ENCODE measurements around the gene EVI5.

DNA sequence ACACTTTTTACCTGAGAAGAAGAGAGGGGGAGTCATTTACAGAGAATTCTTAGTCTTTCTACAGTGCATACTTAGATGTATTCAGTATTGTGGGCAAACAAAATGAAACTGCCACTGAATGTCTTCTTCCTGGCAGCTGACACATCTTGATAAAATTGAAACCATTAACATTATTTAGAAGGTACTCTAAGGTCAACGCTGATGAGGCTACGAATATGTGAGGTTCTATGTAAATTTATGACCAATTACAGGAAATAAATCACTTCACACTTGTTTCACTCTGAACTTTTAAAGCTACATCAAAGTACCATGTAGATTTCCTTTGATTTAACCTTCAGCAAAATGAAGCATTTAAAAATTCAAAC is 246.9 kb downstream of the EVI5 start:
- peak; percentile 87; the same call in 1 of the 2 replicates for TF ChIP-seq ZNF217 (IDR thresholded peaks at IDR 0.05)
- TF ChIP-seq, protein P1, sequence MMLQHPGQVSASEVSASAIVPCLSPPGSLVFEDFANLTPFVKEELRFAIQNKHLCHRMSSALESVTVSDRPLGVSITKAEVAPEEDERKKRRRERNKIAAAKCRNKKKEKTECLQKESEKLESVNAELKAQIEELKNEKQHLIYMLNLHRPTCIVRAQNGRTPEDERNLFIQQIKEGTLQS (IDR thresholded peaks at IDR 0.05; ENCODE audit: borderline replicate concordance, extremely low read depth, low read depth, low read length), result no peak
- TF ChIP-seq CTCF (IDR thresholded peaks at IDR 0.05 in 2 of 3, conservative IDR thresholded peaks at IDR 0.05 in 1 of 3; ENCODE audit: control insufficient read depth in 2 of 3, extremely low read depth in 1 of 3, insufficient read depth in 1 of 3, low read depth in 3 of 3, low read length in 3 of 3), result no peak
- TF ChIP-seq MYC (IDR thresholded peaks at IDR 0.05; ENCODE audit: insufficient read depth, insufficient read length, insufficient replicate concordance, low read length, severe bottlenecking), result no peak
- no peak for TF ChIP-seq CBX3 (IDR thresholded peaks at IDR 0.05; ENCODE audit: borderline replicate concordance, low read depth)
- TF ChIP-seq TCF7 (IDR thresholded peaks at IDR 0.05; ENCODE audit: borderline replicate concordance), result no peak; the same call in 1 of the 2 replicates
- TF ChIP-seq ZBED1 (IDR thresholded peaks at IDR 0.05; ENCODE audit: borderline replicate concordance), result no peak
- TF ChIP-seq, protein P2, sequence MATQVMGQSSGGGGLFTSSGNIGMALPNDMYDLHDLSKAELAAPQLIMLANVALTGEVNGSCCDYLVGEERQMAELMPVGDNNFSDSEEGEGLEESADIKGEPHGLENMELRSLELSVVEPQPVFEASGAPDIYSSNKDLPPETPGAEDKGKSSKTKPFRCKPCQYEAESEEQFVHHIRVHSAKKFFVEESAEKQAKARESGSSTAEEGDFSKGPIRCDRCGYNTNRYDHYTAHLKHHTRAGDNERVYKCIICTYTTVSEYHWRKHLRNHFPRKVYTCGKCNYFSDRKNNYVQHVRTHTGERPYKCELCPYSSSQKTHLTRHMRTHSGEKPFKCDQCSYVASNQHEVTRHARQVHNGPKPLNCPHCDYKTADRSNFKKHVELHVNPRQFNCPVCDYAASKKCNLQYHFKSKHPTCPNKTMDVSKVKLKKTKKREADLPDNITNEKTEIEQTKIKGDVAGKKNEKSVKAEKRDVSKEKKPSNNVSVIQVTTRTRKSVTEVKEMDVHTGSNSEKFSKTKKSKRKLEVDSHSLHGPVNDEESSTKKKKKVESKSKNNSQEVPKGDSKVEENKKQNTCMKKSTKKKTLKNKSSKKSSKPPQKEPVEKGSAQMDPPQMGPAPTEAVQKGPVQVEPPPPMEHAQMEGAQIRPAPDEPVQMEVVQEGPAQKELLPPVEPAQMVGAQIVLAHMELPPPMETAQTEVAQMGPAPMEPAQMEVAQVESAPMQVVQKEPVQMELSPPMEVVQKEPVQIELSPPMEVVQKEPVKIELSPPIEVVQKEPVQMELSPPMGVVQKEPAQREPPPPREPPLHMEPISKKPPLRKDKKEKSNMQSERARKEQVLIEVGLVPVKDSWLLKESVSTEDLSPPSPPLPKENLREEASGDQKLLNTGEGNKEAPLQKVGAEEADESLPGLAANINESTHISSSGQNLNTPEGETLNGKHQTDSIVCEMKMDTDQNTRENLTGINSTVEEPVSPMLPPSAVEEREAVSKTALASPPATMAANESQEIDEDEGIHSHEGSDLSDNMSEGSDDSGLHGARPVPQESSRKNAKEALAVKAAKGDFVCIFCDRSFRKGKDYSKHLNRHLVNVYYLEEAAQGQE (IDR thresholded peaks at IDR 0.05; ENCODE audit: low read depth, low read length), result no peak
- TF ChIP-seq ZNF24 (IDR thresholded peaks at IDR 0.05), result peak; percentile 70; the same call in 1 of the 2 replicates
- TF ChIP-seq CEBPB (IDR thresholded peaks at IDR 0.05; ENCODE audit: borderline replicate concordance in 1 of 2, low read depth in 2 of 2, low read length in 2 of 2), result peak in 1 of 2 experiments; percentile 14; a peak in 1 of 4 replicates
